T-helper 17 cell (primary cell): ENCODE data around the gene MT4. TPM values are rescaled to one million over a fixed set of nuclear protein-coding genes. Genes with fewer than 3 reads are reported as not detected.
A peak's percentile ranks its signal among the peaks of the same experiment; 100 is the strongest.

ENCODE experiments used
- ATAC-seq: fragments of 150-1000 bp; cut with Tn5 transposase; 2 replicates; pipeline ENCODE4 v1.10.0; 2021; ENCODE audit warnings: mild to moderate bottlenecking, moderate library complexity
- DNase-seq, 3 donors: peaks; one replicate each; pipeline versions ENCODE4 v3.0.0 to v3.0.0-alpha.2; 2020 to 2021
- H3K9me3 ChIP-seq: one replicate; pipeline ENCODE4 v1.7.0; 2013; ENCODE audit warnings: low read length, mild to moderate bottlenecking; ENCODE audit not compliant: control insufficient read depth, poor library complexity, severe bottlenecking
- H3K27ac Mint-ChIP-seq: one replicate; pipeline ENCODE4 v1.8.0; 2022; ENCODE audit warnings: mild to moderate bottlenecking, moderate library complexity, mixed read lengths
- H3K27me3 Mint-ChIP-seq: one replicate; pipeline ENCODE4 v1.8.0; 2022; ENCODE audit warnings: mixed read lengths
- H3K36me3 Mint-ChIP-seq: one replicate; pipeline ENCODE4 v1.8.0; 2022; ENCODE audit warnings: low read depth, mixed read lengths
- H3K4me1 Mint-ChIP-seq: one replicate; pipeline ENCODE4 v1.8.0; 2022; ENCODE audit warnings: mild to moderate bottlenecking, mixed read lengths
- H3K4me3 Mint-ChIP-seq: one replicate; pipeline ENCODE4 v1.8.0; 2022; ENCODE audit warnings: mild to moderate bottlenecking, moderate library complexity, mixed read lengths
- total RNA-seq, 4 donors: library from RNA in 2 of 4; stranded (reverse) in 2 of 4; gene quantifications; one replicate each; pipeline ENCODE4 v1.2.3 and lab custom pipeline; 2022 to 2026

MT4 gene
- total RNA-seq, 2 donors from 2014 or later = not detected

- H3K9me3 ChIP-seq = no peaks in the 10 kb centered on the region
- Mint-ChIP-seq H3K4me3 (peak overlapping the region; percentile 97), H3K36me3 (no peaks in the 10 kb centered on the region), H3K27ac (peak overlapping the region; percentile 97), H3K27me3 (no peaks in the 10 kb centered on the region), H3K4me1 (peaks cover 41% of the 10 kb centered on the region)
- peak; percentile 75 for ATAC-seq
- DNase-seq = peak; percentile 27 to 49 (median 44)
Observed at GRCh38 chr16:56610017-56610608, 45.2 kb downstream of the MT4 start.

DNA sequence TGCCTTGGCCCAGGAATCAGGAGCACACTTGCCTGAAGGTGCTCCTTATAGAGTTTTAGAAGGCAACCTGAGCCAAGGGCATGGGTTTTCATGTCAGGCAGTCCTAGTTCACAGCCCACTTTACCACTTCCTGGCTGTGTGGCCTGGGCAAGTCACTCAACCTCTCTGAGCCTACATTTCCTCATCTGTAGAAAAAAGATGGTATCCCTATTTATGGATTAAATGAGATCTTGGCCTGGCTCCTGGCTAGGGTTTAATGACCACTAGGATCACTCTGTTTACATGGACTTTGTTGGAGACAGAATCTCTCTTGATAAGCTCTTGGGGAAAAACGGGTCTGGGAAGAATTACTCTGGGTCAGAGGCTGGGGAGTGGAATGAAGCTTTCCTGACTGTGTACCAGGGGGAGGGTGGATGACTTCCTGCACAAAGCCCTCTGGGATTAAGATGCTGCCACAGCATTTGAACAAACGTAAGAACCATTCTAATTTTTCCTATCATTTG, 45.8 kb downstream of the MT4 start:
- no peaks in the 10 kb centered on the region for H3K36me3 Mint-ChIP-seq
- ATAC-seq (peak; percentile 26), DNase-seq (no peak)
- no peaks in the 10 kb centered on the region for H3K27me3 Mint-ChIP-seq
- peak overlapping the region; percentile 97 for H3K4me3 Mint-ChIP-seq
- H3K4me1 Mint-ChIP-seq = peaks cover 41% of the 10 kb centered on the region
- H3K9me3 ChIP-seq = no peaks in the 10 kb centered on the region
- peak overlapping the region; percentile 97 for H3K27ac Mint-ChIP-seq

GRCh38 chr16:56611281-56611833, 46.5 kb downstream of the MT4 start:
- H3K4me1 Mint-ChIP-seq = peaks cover 41% of the 10 kb centered on the region
- no peak for DNase-seq
- H3K27me3 Mint-ChIP-seq = no peaks in the 10 kb centered on the region
- H3K27ac Mint-ChIP-seq = peak overlapping the region; percentile 97
- H3K4me3 Mint-ChIP-seq = peak overlapping the region; percentile 75
- no peaks in the 10 kb centered on the region for H3K9me3 ChIP-seq
- H3K36me3 Mint-ChIP-seq = no peaks in the 10 kb centered on the region
- no peak for ATAC-seq

DNA sequence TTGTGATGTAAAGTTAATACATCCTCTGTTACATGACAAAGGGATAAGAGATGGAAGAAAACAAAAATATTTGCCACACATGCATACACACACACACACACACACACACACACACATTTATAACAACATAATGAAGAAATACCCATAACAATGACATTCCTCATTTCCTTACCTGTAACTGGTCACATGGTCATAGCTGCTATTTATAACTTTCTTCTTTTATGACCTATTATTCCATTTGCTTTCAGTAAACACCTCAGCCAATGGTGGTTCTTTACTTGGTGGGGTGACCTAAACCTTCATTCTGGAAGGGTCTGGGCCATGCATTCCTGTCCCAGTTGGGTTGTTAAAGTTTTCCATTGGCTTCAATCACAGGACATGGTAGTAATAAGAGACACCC, 48.8 kb downstream of the MT4 start:
- Mint-ChIP-seq H3K4me3 (no peak overlapping the region), H3K4me1 (peaks cover 31% of the 10 kb centered on the region)

GRCh38 chr16:56614549-56614991, 49.7 kb downstream of the MT4 start:
- Mint-ChIP-seq H3K4me3 (no peak overlapping the region), H3K4me1 (peaks cover 23% of the 10 kb centered on the region), H3K27ac (no peak overlapping the region), H3K27me3 (peaks cover 8% of the 10 kb centered on the region), H3K36me3 (no peaks in the 10 kb centered on the region)
- DNase-seq (no peak), ATAC-seq (no peak)
- no peaks in the 10 kb centered on the region for H3K9me3 ChIP-seq

More for the DNA sequence above, 48.8 kb downstream of the MT4 start:
- no peak for ATAC-seq
- Mint-ChIP-seq H3K27me3 (peaks cover 5% of the 10 kb centered on the region), H3K27ac (peak overlapping the region; percentile 97), H3K36me3 (no peaks in the 10 kb centered on the region)
- no peak for DNase-seq
- no peaks in the 10 kb centered on the region for H3K9me3 ChIP-seq

DNA sequence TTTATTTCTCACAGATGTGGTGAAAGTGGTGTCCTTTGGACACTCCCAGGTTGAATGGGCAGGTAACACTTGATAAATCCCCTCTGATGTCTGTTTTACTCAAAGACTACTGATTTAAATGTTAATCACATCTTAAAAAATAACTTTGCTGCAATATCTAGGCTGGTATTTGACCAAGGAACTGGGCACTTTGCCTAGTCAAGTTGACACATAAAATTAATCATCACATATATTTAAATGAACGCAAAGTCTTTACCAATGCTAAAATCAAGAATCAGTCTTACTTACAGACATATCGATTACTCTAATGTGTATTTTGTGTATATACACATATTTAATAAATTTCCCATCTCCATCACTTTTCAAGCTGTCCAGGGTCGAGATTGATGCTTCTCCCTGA, 50.5 kb downstream of the MT4 start:
- DNase-seq (no peak), ATAC-seq (no peak)
- Mint-ChIP-seq H3K4me1 (peaks cover 18% of the 10 kb centered on the region), H3K4me3 (no peak overlapping the region), H3K27ac (no peak overlapping the region), H3K36me3 (no peaks in the 10 kb centered on the region), H3K27me3 (peaks cover 8% of the 10 kb centered on the region)
- no peaks in the 10 kb centered on the region for H3K9me3 ChIP-seq

DNA sequence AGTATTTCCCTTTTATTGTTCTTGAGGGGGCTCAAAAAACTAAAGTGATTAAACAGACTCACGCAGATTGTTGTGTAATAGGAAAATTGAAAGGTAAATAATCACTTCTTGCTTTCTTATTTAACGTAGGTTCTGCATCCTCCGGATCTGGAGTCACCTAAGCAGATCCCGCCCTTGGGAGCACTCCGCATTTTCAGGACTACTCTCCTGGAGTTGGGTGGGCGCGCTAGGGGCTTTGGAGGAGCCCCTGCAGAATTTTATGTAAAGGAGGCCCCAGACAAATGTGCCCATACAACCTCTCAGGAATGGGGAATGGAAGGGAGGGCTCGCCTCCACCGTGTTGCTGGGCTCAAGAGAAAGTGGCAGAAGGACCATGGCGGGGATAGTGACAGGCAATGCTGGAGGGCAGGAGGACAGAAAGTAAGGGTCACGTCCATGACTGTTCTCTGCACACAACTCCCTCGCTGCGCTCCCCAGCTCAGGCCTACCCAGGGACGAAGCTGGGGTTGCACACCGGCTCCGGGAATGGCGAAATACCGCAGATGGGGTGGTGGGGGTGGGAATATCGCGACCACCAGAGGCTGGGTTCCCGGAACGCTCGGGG, 51.8 kb downstream of the MT4 start:
- Mint-ChIP-seq H3K27ac (no peak overlapping the region), H3K4me1 (peaks cover 8% of the 10 kb centered on the region), H3K36me3 (no peaks in the 10 kb centered on the region), H3K4me3 (peak overlapping the region; percentile 84), H3K27me3 (peaks cover 8% of the 10 kb centered on the region)
- ATAC-seq (peak; percentile 11), DNase-seq (no peak)
- H3K9me3 ChIP-seq = no peaks in the 10 kb centered on the region

DNA sequence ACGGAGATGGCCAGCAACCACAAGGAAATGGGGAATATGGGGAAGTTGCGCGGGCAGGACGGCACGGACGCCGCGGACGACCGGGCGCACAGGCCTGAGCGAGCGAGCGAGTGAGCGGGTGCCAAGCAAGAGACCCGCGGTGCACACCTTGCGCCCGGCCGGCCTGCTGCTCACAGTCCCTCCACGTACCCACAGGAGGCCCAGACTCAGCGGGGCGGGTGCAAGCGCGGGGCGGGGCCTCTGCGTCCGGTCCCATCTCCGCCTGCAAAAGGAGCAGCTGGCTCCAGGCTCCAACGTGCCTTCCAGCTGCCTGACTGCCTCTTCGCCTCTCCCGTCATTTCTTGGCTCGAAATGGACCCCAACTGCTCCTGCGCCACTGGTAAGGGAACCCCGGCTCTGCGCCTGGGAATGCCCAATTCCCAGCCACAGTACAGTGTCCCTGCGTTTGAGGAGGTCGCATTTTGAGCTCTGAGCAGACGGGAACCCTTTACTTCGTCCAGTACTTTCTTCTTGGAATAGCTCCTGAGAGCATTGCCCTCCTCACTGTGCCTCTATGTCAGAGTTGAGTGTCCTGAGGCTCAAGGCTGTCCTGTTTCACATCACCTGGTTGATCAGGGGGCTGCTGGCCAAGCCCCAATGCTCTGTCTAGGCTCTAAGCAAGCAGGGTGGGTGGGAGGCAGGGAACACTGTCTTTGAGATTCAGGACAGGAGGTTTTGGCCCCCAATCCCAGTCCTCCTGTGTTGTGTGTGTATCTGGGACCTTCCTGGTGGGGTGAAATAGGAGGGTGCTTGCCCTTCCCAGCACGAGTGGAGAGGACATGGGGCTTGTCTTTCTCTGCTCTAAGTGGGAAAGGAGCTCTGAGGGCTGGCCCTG, 52.6 kb downstream of the MT4 start:
- peak; percentile 96 for ATAC-seq

GRCh38 chr16:56618138-56618537, 53.3 kb downstream of the MT4 start:
- no peaks in the 10 kb centered on the region for H3K9me3 ChIP-seq
- Mint-ChIP-seq H3K27ac (no peak overlapping the region), H3K27me3 (peaks cover 8% of the 10 kb centered on the region), H3K4me1 (peaks cover 10% of the 10 kb centered on the region), H3K36me3 (no peaks in the 10 kb centered on the region), H3K4me3 (no peak overlapping the region)
- DNase-seq = no peak
- ATAC-seq = no peak

More for the DNA sequence above, 52.6 kb downstream of the MT4 start:
- peak overlapping the region; percentile 84 for H3K4me3 Mint-ChIP-seq
- H3K4me1 Mint-ChIP-seq = peaks cover 10% of the 10 kb centered on the region
- H3K27me3 Mint-ChIP-seq = peaks cover 8% of the 10 kb centered on the region
- H3K27ac Mint-ChIP-seq = no peak overlapping the region
- no peaks in the 10 kb centered on the region for H3K9me3 ChIP-seq
- DNase-seq = peak in 1 of 3 donors; percentile 36
- no peaks in the 10 kb centered on the region for H3K36me3 Mint-ChIP-seq

Other genes starting within 250 kb of the MT4 start
- gene AMFR, start 139.5 kb upstream of the MT4 start, total RNA-seq = 100 to 1,000 TPM in 1 of 2 donors, 10 to 100 TPM in 1; 64.8 to 102 TPM
- gene NUDT21, start 113.7 kb upstream of the MT4 start, total RNA-seq = 10 to 100 TPM; 84.8 to 92.2 TPM
- gene OGFOD1, start 113.5 kb upstream of the MT4 start, total RNA-seq = 10 to 100 TPM; 19.9 to 26.1 TPM
- 10 to 100 TPM; 47.2 to 60.9 TPM for gene BBS2, start 45.0 kb upstream of the MT4 start, total RNA-seq
- gene MT3, start 24.5 kb downstream of the MT4 start, total RNA-seq = not detected
- 10 to 100 TPM; 36.4 to 43.4 TPM for gene MT2A, start 43.5 kb downstream of the MT4 start, total RNA-seq
- 1 to 10 TPM; 1.9 to 8.7 TPM for gene MT1E, start 60.7 kb downstream of the MT4 start, total RNA-seq
- gene MT1M, start 67.6 kb downstream of the MT4 start, total RNA-seq = not detected
- gene MT1A, start 73.6 kb downstream of the MT4 start, total RNA-seq = not detected
- not detected for gene MT1B, start 86.8 kb downstream of the MT4 start, total RNA-seq
- gene MT1F, start 92.9 kb downstream of the MT4 start, total RNA-seq = 1 to 10 TPM; 3.3 to 8.8 TPM
- gene MT1G, start 103.0 kb downstream of the MT4 start, total RNA-seq = under 1 TPM in 1 of 2 donors, not detected in 1; 0.85 TPM
- not detected for gene MT1H, start 104.7 kb downstream of the MT4 start, total RNA-seq
- gene MT1X, start 117.4 kb downstream of the MT4 start, total RNA-seq = 10 to 100 TPM; 22.0 to 22.1 TPM
- gene NUP93, start 165.1 kb downstream of the MT4 start, total RNA-seq = 10 to 100 TPM; 59.0 to 59.1 TPM